Testis (tissue), 3 donors: Measurements from ENCODE around the gene NAPSA. TPM values are rescaled to one million over a fixed set of nuclear protein-coding genes. Genes with fewer than 3 reads are reported as not detected.
"Not testable (repeated sequence)": the region's sequence is repeated elsewhere in the genome, so short reads cannot be mapped to it uniquely, and the experiment has no call there.

Source experiments
- DNase-seq: peaks from one replicate; pipeline ENCODE4 v3.0.0-alpha.2; 2019
- H3K27ac ChIP-seq, 2 donors: fragments of 200-600 bp; sonication (generic); one replicate each; pipeline ENCODE4 v1.5.1; 2019
- H3K27me3 ChIP-seq: fragments of 200-600 bp; sonication (generic); one replicate; pipeline ENCODE4 v1.5.1; 2019
- H3K36me3 ChIP-seq: fragments of 200-600 bp; sonication (generic); one replicate; pipeline ENCODE4 v1.5.1; 2017; ENCODE audit warnings: low read depth; ENCODE audit errors: missing control alignments
- H3K4me1 ChIP-seq: fragments of 200-600 bp; sonication (generic); one replicate; pipeline ENCODE4 v1.5.1; 2019
- H3K4me3 ChIP-seq, 2 donors: fragments of 200-600 bp; sonication (generic); one replicate each; pipeline ENCODE4 v1.5.1; 2017 to 2019
- H3K9me3 ChIP-seq: fragments of 200-600 bp; sonication (generic); one replicate; pipeline ENCODE4 v1.5.1; 2017
- POLR2A ChIP-seq: fragments of 450-650 bp; IDR thresholded peaks from one replicate; pipeline ENCODE4 v1.6.1; 2017; ENCODE audit warnings: antibody characterized with exemption, mild to moderate bottlenecking, moderate library complexity
- WGBS, 2 donors: methylation state at CpG; one replicate each; pipeline ENCODE4 v1.1.5; 2018; 5-methylcytosine and 5-hydroxymethylcytosine counted together
- intact Hi-C: fragments of 100-400 bp; cut with DNase I; formaldehyde crosslinking; loops from one replicate; pipeline ENCODE4 v1.15.1; 2023; ENCODE audit warnings: low total_unique reads
- polyA plus RNA-seq: library from polyadenylated mRNA; stranded (reverse); fragments of 350-450 nt; fragmentation: Illumina TruSeq; extraction: RNeasy Lipid Tissue Mini Kit (QIAGEN cat#74804); gene quantifications from one replicate; pipeline ENCODE4 v1.2.3, GENCODE V29; 2014; ENCODE audit warnings: low read depth, low replicate concordance; ENCODE audit not compliant: insufficient read depth
- total RNA-seq, 2 donors: library from RNA; depleted of rRNA; stranded (reverse); fragments of >200 nt; gene quantifications; one replicate each; pipeline ENCODE4 v1.2.3, GENCODE V29; 2016
- TF ChIP-seq, protein P1 (sequence below), 3 experiments: fragments of 450-650 bp in 2 of 3; fragments of 200-600 bp in 1 of 3; sonication (generic) in 1 of 3; IDR thresholded peaks; one replicate each; pipeline ENCODE4 v1.5.1; 2016 to 2019; ENCODE audit warnings: antibody characterized with exemption in 3 of 3, mild to moderate bottlenecking in 2 of 3, moderate library complexity in 1 of 3

Gene NAPSA
- total and polyA plus RNA-seq, 3 donors from 2014 or later: 1.3 to 11.5 (median 2.0) TPM

GRCh38 chr19:50393589-50393988, 28.1 kb upstream of the NAPSA start:
- H3K4me3 ChIP-seq: no peak overlapping the region
- no peak for DNase-seq
- H3K27me3 ChIP-seq: no peaks in the 10 kb centered on the region
- H3K4me1 ChIP-seq: no peaks in the 10 kb centered on the region
- no peak overlapping the region for H3K27ac ChIP-seq
- no peaks in the 10 kb centered on the region for H3K36me3 ChIP-seq
- no peaks in the 10 kb centered on the region for H3K9me3 ChIP-seq
- no peak for TF ChIP-seq POLR2A
- TF ChIP-seq, protein P1, sequence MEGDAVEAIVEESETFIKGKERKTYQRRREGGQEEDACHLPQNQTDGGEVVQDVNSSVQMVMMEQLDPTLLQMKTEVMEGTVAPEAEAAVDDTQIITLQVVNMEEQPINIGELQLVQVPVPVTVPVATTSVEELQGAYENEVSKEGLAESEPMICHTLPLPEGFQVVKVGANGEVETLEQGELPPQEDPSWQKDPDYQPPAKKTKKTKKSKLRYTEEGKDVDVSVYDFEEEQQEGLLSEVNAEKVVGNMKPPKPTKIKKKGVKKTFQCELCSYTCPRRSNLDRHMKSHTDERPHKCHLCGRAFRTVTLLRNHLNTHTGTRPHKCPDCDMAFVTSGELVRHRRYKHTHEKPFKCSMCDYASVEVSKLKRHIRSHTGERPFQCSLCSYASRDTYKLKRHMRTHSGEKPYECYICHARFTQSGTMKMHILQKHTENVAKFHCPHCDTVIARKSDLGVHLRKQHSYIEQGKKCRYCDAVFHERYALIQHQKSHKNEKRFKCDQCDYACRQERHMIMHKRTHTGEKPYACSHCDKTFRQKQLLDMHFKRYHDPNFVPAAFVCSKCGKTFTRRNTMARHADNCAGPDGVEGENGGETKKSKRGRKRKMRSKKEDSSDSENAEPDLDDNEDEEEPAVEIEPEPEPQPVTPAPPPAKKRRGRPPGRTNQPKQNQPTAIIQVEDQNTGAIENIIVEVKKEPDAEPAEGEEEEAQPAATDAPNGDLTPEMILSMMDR (IDR thresholded peaks at IDR 0.05): no peak
- intact Hi-C loops: no loop called here
- 86 to 94% methylated on average over 4 of the region's 4 CpGs for WGBS, 2 donors

DNA sequence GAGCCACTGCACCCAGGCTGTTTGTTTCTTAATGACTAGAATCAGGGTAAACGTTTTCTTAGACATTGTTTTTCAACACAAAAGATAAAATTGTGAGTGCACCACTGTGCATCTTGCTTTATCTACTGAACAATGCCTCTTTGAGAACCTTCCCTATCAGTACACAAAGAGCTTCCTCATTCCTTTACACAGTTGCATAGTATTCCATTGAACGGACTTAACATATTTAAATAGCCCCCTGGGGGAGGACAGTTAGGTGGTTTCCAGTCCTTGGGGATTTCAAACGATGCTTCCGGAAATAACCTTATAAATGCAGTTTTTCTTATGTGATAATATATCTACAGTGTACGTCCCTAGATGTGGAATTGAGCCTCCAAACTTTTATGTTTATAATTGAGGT, 27.3 kb upstream of the NAPSA start:
- intact Hi-C loops: no loop called here
- Histone ChIP-seq H3K4me1 (no peaks in the 10 kb centered on the region), H3K9me3 (no peaks in the 10 kb centered on the region), H3K4me3 (no peak overlapping the region), H3K27ac (no peak overlapping the region), H3K27me3 (no peaks in the 10 kb centered on the region), H3K36me3 (no peaks in the 10 kb centered on the region)
- no peak for TF ChIP-seq POLR2A
- TF ChIP-seq, protein P1 (IDR thresholded peaks at IDR 0.05): no peak
- no peak for DNase-seq
- WGBS, 2 donors: 63 to 90% methylated on average over 5 of the region's 5 CpGs

DNA sequence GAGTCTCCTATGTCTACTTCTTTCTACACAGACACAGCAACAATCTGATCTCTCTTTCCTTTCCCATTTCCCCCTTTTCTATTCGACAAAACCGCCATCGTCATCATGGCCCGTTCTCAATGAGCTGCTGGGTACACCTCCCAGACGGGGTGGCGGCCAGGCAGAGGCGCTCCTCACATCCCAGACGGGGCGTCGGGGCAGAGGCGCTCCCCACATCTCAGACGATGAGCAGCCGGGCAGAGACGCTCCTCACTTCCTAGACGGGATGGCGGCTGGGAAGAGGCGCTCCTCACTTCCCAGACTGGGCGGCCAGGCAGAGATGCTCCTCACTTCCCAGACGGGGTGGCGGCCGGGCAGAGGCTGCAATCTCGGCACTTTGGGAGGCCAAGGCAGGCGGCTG, 25.5 kb upstream of the NAPSA start:
- H3K36me3 ChIP-seq, DNase-seq, H3K27ac ChIP-seq, H3K4me1 ChIP-seq, H3K4me3 ChIP-seq, intact Hi-C loops, H3K9me3 ChIP-seq, H3K27me3 ChIP-seq: not testable (repeated sequence)
- WGBS, 2 donors: 81 to 91% methylated on average over 18 to 23 of the region's 23 CpGs

DNA sequence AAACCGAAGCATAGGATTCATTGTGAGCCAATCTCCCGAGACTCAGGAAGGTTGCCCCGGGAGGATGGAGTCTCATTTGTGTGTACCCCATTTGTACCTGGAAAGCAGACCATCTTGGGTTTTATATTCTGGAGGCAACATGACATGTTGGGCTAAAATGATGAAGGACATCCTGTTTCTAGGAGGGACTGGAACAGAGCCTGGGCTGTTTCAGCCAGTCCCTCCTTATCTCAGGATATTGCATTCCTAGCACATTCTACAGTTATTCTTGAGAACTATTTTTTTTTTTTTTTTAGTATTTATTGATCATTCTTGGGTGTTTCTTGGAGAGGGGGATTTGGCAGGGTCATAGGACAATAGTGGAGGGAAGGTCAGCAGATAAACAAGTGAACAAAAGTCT, 24.9 kb upstream of the NAPSA start:
- H3K4me1 ChIP-seq, DNase-seq, H3K9me3 ChIP-seq, H3K27me3 ChIP-seq, H3K36me3 ChIP-seq, intact Hi-C loops, H3K4me3 ChIP-seq: not testable (repeated sequence)
- WGBS, 2 donors: 60 to 64% methylated on average over 3 of the region's 3 CpGs
- H3K27ac ChIP-seq: peak overlapping the region in 1 of 2 donors; percentile 24

DNA sequence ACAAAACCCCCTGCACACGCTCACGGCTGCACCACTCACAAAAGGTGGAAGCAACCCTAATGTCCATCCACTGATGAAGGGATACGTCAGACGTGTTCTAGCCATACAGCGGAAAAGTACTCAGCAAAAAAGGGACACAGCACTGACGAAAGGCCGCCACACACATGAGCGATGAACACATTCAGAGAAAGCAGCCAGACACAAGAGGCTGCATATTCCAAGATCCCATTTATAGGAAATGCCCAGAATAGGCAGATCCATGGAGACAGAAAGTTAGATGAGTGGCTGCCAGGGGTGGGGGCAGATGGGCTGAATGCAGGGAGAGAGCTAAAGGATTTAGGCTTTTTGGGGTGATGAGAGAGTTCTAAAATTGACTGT, 22.4 kb upstream of the NAPSA start:
- H3K9me3 ChIP-seq: no peaks in the 10 kb centered on the region
- intact Hi-C loops: no loop called here
- TF ChIP-seq, protein P1 (IDR thresholded peaks at IDR 0.05): no peak
- TF ChIP-seq POLR2A: no peak
- no peaks in the 10 kb centered on the region for H3K27me3 ChIP-seq
- WGBS, 2 donors: 96 to 99% methylated on average over 8 of the region's 8 CpGs
- no peak overlapping the region for H3K4me3 ChIP-seq
- no peaks in the 10 kb centered on the region for H3K36me3 ChIP-seq
- peaks cover 15% of the 10 kb centered on the region for H3K4me1 ChIP-seq
- no peak overlapping the region for H3K27ac ChIP-seq
- DNase-seq: no peak

GRCh38 chr19:50387176-50387867, 21.9 kb upstream of the NAPSA start:
- TF ChIP-seq POLR2A: no peak
- TF ChIP-seq, protein P1 (IDR thresholded peaks at IDR 0.05): no peak
- Histone ChIP-seq H3K36me3 (no peaks in the 10 kb centered on the region), H3K27ac (no peak overlapping the region), H3K4me1 (peaks cover 15% of the 10 kb centered on the region), H3K4me3 (no peak overlapping the region), H3K9me3 (no peaks in the 10 kb centered on the region), H3K27me3 (no peaks in the 10 kb centered on the region)
- intact Hi-C loops: no loop called here
- DNase-seq: no peak
- 90 to 93% methylated on average over 21 of the region's 21 CpGs for WGBS, 2 donors
